Heart left ventricle (tissue), 16 donors: ENCODE measurements around the gene CHRNG. TPM values are rescaled to one million over a fixed set of nuclear protein-coding genes. Genes with fewer than 3 reads are reported as not detected.
"Not testable (repeated sequence)": the region's sequence is repeated elsewhere in the genome, so short reads cannot be mapped to it uniquely, and the experiment has no call there.

Source experiments
- ATAC-seq, 4 donors: fragments of 200-7000 bp; cut with Tn5 transposase; one replicate each; pipeline ENCODE4 v1.9.1; 2020 to 2022; ENCODE audit warnings: moderate library complexity in 4 of 4, mild to moderate bottlenecking in 3 of 4, moderate number of reproducible peaks in 1 of 4
- DNase-seq, 5 donors: peaks; one replicate each; pipeline ENCODE4 v3.0.0-alpha.2; 2020
- H3K27ac ChIP-seq, 12 donors: fragments of 200-600 bp; sonication (generic) in 4 of 12; one replicate each; pipeline versions ENCODE4 v1.5.0 to v1.8.0; 2016 to 2022; ENCODE audit warnings: mild to moderate bottlenecking in 2 of 12
- H3K27me3 ChIP-seq, 9 donors: fragments of 200-600 bp; sonication (generic) in 2 of 9; one replicate each; pipeline versions ENCODE4 v1.5.1 to v1.8.0; 2016 to 2022; ENCODE audit warnings: mild to moderate bottlenecking in 3 of 9
- H3K36me3 ChIP-seq, 9 donors: fragments of 200-600 bp; sonication (generic) in 2 of 9; one replicate each; pipeline versions ENCODE4 v1.5.0 to v1.8.0; 2018 to 2022; ENCODE audit warnings: mild to moderate bottlenecking in 2 of 9
- H3K4me1 ChIP-seq, 12 donors: fragments of 200-600 bp; sonication (generic) in 4 of 12; one replicate each; pipeline versions ENCODE4 v1.5.0 to v1.8.0; 2016 to 2022; ENCODE audit warnings: mild to moderate bottlenecking in 3 of 12
- H3K4me3 ChIP-seq, 12 donors: fragments of 200-600 bp; sonication (generic) in 4 of 12; one replicate each; pipeline versions ENCODE4 v1.5.0 to v1.8.0; 2017 to 2022; ENCODE audit warnings: mild to moderate bottlenecking in 9 of 12, moderate library complexity in 4 of 12
- H3K9me3 ChIP-seq, 12 donors: fragments of 200-600 bp; sonication (generic) in 4 of 12; one replicate each; pipeline versions ENCODE4 v1.5.0 to v1.8.0; 2016 to 2022; ENCODE audit warnings: mild to moderate bottlenecking in 1 of 12
- POLR2A ChIP-seq, 2 donors: fragments of 450-650 bp; IDR thresholded peaks; one replicate each; pipeline ENCODE4 v1.6.1; 2017; ENCODE audit warnings: antibody characterized with exemption in 2 of 2, mild to moderate bottlenecking in 2 of 2, moderate library complexity in 2 of 2
- WGBS, 4 donors: extraction: QIAGEN DNeasy Blood & Tissue Kit in 2 of 4; methylation state at CpG; one replicate each; pipeline versions ENCODE4 v1.1.5 to v1.1.7; 2013 to 2018; 5-methylcytosine and 5-hydroxymethylcytosine counted together
- intact Hi-C, 10 donors: fragments of 100-400 bp; cut with DNase I; formaldehyde crosslinking; loops; one replicate each; pipeline versions ENCODE4 v1.11.1 to v1.14.2; 2022
- polyA plus RNA-seq, 2 donors: library from polyadenylated mRNA; stranded (reverse); fragments of 200-250 nt; gene quantifications; one replicate each; pipeline ENCODE4 v1.2.3, GENCODE V29; 2013
- total RNA-seq, 9 donors: library from RNA; depleted of rRNA in 2 of 9; stranded (reverse); fragments of >200 nt in 2 of 9; fragmentation: NEBNext Ultra II Directional in 3 of 9; extraction: Animal tissue kit (Norgen Biotek cat#: 25700) in 3 of 9; gene quantifications; one replicate each; pipeline versions ENCODE4 v1.1.0 to v1.2.4, GENCODE V29; 2016 to 2023
- TF ChIP-seq, protein P1 (sequence below), 12 donors: fragments of 200-600 bp; sonication (generic) in 4 of 12; IDR thresholded peaks; one replicate each; pipeline versions ENCODE4 v1.5.0 to v1.8.0; 2018 to 2022; ENCODE audit warnings: antibody characterized with exemption in 12 of 12, mild to moderate bottlenecking in 5 of 12
- donor health status: ischemic (EF 13 %, LVEDD 7.1; RV severe dilation, severe dysfunction).
- donor health status: healthy with polysubstance abuse.
- donor health status: DM: no; HTN: yes; CAD: no.
- donor health status: DM: no; HTN: no; CAD: no.
- donor health status: ischemic (EF 25% LVEDD 6.9; RV normal size, moderate dysfunction).
- donor health status: ischemic (EF 25% LVEDD 5.7; RV mildly dilated, moderate dysfunction).
- donor health status: healthy.
- donor health status: DM: yes; HTN: yes; CAD: no.
- donor health status: ischemic (EF 35%, LVEDD 5.7; RV mildly dilated, moderate dysfunction).
- donor health status: nonischemic (EF 11% LVEDD 7.7; RV severe dilation, severe dysfunction).
- donor health status: DM: yes; HTN: yes; CAD: no.
- donor health status: PGD.
- donor health status: ischemic (EF 29% LVEDD 5.4; RV normal size, mild dysfunction).
- donor health status: nonischemic (EF 23%, LVEDD 6.1; RV moderate dilation, normal function).

CHRNG gene
- total and polyA plus RNA-seq, 11 donors, result not detected

DNA sequence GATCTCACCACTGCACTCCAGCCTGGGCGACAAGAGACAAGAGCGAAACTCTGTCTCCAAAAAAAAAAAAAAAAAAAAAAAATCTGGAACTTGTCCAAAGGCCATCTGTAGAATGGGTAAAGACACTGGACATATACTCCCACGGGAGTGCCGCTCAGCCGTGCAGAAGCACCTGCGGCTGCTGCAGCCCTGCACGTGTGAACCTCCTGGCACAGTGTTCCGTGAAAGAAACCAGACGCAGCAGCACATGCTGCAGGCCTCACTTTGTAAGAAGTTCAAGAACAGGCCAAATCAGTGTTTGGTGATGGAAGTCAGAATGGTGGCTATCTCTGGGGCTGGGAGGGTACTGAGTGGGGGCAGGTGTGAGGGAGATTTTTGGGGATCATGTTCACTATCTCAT lies 7.1 kb upstream of the CHRNG start:
- peak; percentile 48 to 70 (median 68) for ATAC-seq
- intact Hi-C loops, result no loop called here
- Histone ChIP-seq H3K9me3 (peaks cover 0 to 7% (median 0%) of the 10 kb centered on the region in 12 donors), H3K4me1 (peaks cover 0 to 5% (median 0%) of the 10 kb centered on the region in 12 donors), H3K36me3 (no peaks in the 10 kb centered on the region), H3K4me3 (no peak overlapping the region), H3K27me3 (peaks cover 0 to 9% (median 0%) of the 10 kb centered on the region in 9 donors), H3K27ac (no peak overlapping the region)
- 31 to 50% (median 37%) methylated on average over 9 of the region's 9 CpGs for WGBS, 4 donors
- no peak for TF ChIP-seq POLR2A (IDR thresholded peaks at IDR 0.05)
- TF ChIP-seq, protein P1, sequence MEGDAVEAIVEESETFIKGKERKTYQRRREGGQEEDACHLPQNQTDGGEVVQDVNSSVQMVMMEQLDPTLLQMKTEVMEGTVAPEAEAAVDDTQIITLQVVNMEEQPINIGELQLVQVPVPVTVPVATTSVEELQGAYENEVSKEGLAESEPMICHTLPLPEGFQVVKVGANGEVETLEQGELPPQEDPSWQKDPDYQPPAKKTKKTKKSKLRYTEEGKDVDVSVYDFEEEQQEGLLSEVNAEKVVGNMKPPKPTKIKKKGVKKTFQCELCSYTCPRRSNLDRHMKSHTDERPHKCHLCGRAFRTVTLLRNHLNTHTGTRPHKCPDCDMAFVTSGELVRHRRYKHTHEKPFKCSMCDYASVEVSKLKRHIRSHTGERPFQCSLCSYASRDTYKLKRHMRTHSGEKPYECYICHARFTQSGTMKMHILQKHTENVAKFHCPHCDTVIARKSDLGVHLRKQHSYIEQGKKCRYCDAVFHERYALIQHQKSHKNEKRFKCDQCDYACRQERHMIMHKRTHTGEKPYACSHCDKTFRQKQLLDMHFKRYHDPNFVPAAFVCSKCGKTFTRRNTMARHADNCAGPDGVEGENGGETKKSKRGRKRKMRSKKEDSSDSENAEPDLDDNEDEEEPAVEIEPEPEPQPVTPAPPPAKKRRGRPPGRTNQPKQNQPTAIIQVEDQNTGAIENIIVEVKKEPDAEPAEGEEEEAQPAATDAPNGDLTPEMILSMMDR (IDR thresholded peaks at IDR 0.05), result no peak
- peak in 3 of 5 donors; percentile 41 to 71 (median 51) for DNase-seq

DNA sequence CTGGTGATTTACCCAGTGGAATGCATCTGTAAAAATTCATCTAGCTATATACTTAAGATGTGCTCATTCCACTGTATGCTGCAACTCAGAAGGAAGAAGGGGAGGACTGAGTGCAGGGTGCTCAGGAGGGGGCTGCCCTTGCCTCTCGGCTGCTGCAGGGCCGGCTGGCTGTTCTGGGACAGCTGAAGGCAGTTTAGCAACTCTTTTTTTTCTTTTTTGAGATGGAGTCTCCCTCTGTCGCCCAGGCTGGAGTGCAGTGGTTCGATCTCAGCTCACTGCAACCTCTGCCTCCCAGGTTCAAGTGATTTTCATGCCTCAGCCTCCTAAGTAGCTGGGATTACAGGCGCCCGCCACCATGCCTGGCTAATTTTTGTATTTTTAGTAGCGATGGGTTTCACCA lies 6.7 kb upstream of the CHRNG start:
- H3K27ac ChIP-seq, H3K36me3 ChIP-seq, H3K27me3 ChIP-seq, H3K4me1 ChIP-seq, H3K9me3 ChIP-seq, H3K4me3 ChIP-seq, intact Hi-C loops, ATAC-seq: not testable (repeated sequence)
- WGBS, 4 donors, result 71 to 78% (median 75%) methylated on average over 7 of the region's 7 CpGs
- DNase-seq, result peak in 1 of 5 donors; percentile 7

DNA sequence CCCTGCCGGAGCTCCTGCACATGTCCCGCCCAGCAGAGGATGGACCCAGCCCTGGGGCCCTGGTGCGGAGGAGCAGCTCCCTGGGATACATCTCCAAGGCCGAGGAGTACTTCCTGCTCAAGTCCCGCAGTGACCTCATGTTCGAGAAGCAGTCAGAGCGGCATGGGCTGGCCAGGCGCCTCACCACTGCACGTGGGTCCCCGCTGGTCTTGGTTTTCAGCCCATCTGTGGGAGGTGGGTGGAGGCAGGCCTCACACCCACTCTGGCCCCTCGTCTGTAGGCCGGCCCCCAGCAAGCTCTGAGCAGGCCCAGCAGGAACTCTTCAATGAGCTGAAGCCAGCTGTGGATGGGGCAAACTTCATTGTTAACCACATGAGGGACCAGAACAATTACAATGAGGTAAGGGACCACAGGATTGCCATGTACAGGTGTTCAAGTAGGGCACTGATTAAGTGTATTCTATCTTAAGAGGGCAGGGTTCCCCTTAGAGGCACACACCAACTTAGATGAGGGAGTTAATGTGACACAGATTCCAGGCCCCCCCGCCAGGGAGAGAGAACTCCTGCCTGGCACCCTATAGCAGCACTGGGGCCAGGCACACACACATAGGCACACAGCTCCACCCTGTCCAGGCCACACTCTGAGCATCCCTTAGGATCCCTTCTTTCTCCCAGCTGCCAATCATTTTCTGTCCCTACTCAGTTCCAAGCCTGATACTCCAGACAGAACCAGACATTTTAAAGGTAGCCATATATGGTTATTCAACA lies 5.4 kb upstream of the CHRNG start:
- H3K27ac ChIP-seq, result no peak overlapping the region
- 48 to 71% (median 64%) methylated on average over 10 to 13 of the region's 13 CpGs for WGBS, 4 donors
- DNase-seq, result peak in 1 of 5 donors; percentile 56
- H3K36me3 ChIP-seq, result no peaks in the 10 kb centered on the region
- no peak overlapping the region for H3K4me3 ChIP-seq
- H3K4me1 ChIP-seq, result peaks cover 0 to 9% (median 0%) of the 10 kb centered on the region in 12 donors
- TF ChIP-seq POLR2A (IDR thresholded peaks at IDR 0.05), result no peak
- no peak for ATAC-seq
- intact Hi-C loops, result no loop called here
- peaks cover 0 to 7% (median 0%) of the 10 kb centered on the region in 12 donors for H3K9me3 ChIP-seq
- peaks cover 0 to 8% (median 0%) of the 10 kb centered on the region in 9 donors for H3K27me3 ChIP-seq

DNA sequence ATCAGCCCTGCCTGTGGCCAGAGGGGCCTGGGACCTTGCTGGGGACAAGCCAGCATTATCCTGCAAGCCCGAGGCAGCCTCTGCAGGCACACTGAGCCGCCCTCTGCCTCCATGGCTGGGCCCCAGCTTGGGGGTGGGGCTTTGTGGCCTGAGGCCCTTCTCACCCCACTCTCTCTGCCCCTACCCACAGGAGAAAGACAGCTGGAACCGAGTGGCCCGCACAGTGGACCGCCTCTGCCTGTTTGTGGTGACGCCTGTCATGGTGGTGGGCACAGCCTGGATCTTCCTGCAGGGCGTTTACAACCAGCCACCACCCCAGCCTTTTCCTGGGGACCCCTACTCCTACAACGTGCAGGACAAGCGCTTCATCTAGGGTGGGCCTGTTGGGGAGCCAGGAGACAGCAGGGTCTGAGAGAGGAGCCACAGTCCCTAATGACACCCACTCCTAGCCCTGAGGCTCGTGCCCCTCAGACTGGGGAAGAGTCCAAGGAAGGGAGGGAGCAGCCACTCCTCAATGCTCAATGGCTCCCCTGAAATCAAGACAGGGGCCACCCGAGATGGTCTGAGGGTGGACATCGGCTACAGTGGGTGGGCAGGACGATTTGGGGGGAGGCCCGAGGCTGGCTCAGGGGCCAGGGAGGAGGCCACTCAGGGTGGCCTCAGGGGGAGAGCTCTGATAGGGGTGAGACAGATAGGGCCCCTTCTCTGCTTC lies 4.4 kb upstream of the CHRNG start:
- peak in 1 of 5 donors; percentile 63 for DNase-seq
- intact Hi-C loops, result no loop called here
- 81 to 86% (median 84%) methylated on average over 12 to 14 of the region's 14 CpGs for WGBS, 4 donors
- ATAC-seq, result no peak
- TF ChIP-seq POLR2A (IDR thresholded peaks at IDR 0.05), result no peak
- TF ChIP-seq, protein P1 (IDR thresholded peaks at IDR 0.05), result no peak
- Histone ChIP-seq H3K4me1 (peaks cover 0 to 9% (median 0%) of the 10 kb centered on the region in 12 donors), H3K36me3 (no peaks in the 10 kb centered on the region), H3K4me3 (no peak overlapping the region), H3K27me3 (peaks cover 0 to 11% (median 0%) of the 10 kb centered on the region in 9 donors), H3K9me3 (peaks cover 0 to 7% (median 0%) of the 10 kb centered on the region in 12 donors), H3K27ac (no peak overlapping the region)
